Measurements from ENCODE around the gene CHSY1. TPM values are rescaled to one million over a fixed set of nuclear protein-coding genes. Genes with fewer than 3 reads are reported as not detected.

The CHSY1 gene
- total and polyA plus RNA-seq, 2 donors (not counting 1 experiment from before 2014, with no cell fraction given), result 4.7 to 20.3 TPM

DNA sequence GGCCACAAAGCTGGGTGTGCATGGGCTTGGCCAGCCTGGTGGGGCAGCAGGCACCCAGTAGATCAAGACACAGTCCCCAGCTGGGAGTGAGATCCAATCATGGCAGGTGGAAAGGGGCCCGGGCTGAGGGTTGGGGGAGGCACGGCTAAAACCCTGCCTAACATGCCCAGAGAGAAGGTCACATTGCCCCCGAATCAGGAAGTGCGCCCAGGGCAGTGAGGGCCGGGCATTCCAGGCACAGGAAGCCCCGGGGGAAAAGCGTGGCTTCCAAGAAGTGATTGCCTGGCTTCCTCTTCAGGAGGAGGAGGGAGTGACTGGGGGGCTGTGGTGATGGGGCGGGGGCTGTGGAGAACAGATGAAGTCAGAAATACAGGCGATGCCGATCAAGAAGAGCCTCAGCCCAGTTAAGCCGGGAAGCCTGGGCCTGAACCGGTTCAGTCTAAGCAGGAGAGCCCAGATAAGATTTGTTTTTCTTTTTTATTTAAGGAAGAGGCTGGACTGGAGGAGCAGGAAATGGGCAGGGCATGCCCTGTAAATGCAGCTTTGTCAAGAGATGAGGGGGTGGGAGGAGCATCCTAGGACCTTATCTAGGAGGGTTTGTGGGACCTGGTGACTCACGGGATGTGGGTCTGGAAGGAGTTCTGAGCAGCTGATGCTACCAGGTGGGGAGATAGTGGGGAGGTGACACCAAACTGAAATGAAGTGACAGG is 83.9 kb downstream of the CHSY1 start:
- peaks cover 3% of the 10 kb centered on the region for H3K9me3 Mint-ChIP-seq (ENCODE audit: insufficient read depth)
- peaks cover 0 to 32% (median 26%) of the 10 kb centered on the region in 3 donors for H3K9me3 ChIP-seq (ENCODE audit: control extremely low read depth in 1 of 3, control insufficient read depth in 2 of 3, insufficient read depth in 1 of 3, low read length in 2 of 3)
- H2AFZ ChIP-seq (ENCODE audit: insufficient read depth, low read depth, low read length, poor library complexity, severe bottlenecking), result peak overlapping the region; percentile 70
- H3K4me3 Mint-ChIP-seq, result peak overlapping the region; percentile 77
- ATAC-seq (ENCODE audit: low read depth), result peak; percentile 41
- H3K4me1 Mint-ChIP-seq, result peaks cover 13% of the 10 kb centered on the region
- no peak overlapping the region for H3K27ac ChIP-seq (ENCODE audit: low read length in 2 of 2)
- WGBS (ENCODE audit: insufficient coverage), result 7% methylated on average over 13 of the region's 13 CpGs
- no peaks in the 10 kb centered on the region for H3K27me3 ChIP-seq (replicated peaks in 1 of 4; ENCODE audit: control extremely low read depth in 1 of 4, control insufficient read depth in 3 of 4, insufficient read depth in 4 of 4, low read length in 3 of 4)
- H3K79me2 ChIP-seq (ENCODE audit: control insufficient read depth, insufficient read depth, low read length), result no peaks in the 10 kb centered on the region
- H3K9ac ChIP-seq (ENCODE audit: low read length), result peak overlapping the region; percentile 38
- DNase-seq, result peak; percentile 20
- H3K4me2 ChIP-seq (replicated peaks; ENCODE audit: low read depth, low read length, poor library complexity, severe bottlenecking), result peak overlapping the region; percentile 75
- POLR2A ChIA-PET, result no interaction called here
- H3K27ac Mint-ChIP-seq, result peak overlapping the region; percentile 32
- intact Hi-C loops (cut with micrococcal nuclease), result no loop called here
- H3K4me1 ChIP-seq (ENCODE audit: control insufficient read depth in 2 of 2, insufficient read depth in 2 of 2, low read length in 2 of 2), result peaks cover 14 to 17% of the 10 kb centered on the region in 2 donors
- peak overlapping the region in 4 of 5 experiments; percentile 16 to 50 (median 30) for H3K4me3 ChIP-seq (ENCODE audit: control extremely low read depth in 1 of 5, extremely low read depth in 1 of 5, insufficient read depth in 1 of 5, low read depth in 2 of 5, low read length in 4 of 5)
- H3K27me3 Mint-ChIP-seq, result no peaks in the 10 kb centered on the region
- no peak for TF ChIP-seq EZH2 (IDR thresholded peaks at IDR 0.05; ENCODE audit: borderline replicate concordance, insufficient read depth, low read depth, low read length, poor library complexity, severe bottlenecking)
- TF ChIP-seq, protein P1, sequence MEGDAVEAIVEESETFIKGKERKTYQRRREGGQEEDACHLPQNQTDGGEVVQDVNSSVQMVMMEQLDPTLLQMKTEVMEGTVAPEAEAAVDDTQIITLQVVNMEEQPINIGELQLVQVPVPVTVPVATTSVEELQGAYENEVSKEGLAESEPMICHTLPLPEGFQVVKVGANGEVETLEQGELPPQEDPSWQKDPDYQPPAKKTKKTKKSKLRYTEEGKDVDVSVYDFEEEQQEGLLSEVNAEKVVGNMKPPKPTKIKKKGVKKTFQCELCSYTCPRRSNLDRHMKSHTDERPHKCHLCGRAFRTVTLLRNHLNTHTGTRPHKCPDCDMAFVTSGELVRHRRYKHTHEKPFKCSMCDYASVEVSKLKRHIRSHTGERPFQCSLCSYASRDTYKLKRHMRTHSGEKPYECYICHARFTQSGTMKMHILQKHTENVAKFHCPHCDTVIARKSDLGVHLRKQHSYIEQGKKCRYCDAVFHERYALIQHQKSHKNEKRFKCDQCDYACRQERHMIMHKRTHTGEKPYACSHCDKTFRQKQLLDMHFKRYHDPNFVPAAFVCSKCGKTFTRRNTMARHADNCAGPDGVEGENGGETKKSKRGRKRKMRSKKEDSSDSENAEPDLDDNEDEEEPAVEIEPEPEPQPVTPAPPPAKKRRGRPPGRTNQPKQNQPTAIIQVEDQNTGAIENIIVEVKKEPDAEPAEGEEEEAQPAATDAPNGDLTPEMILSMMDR (IDR thresholded peaks at IDR 0.05), result no peak
- CTCF ChIA-PET, result interaction anchor here (1.6 kb wide), 1 partner anchor 13 kb away, joined by 3 read pairs; no protein-coding TSS in a partner anchor
- H3K36me3 ChIP-seq (replicated peaks in 1 of 2; ENCODE audit: control extremely low read depth in 1 of 2, control insufficient read depth in 1 of 2, extremely low read depth in 1 of 2, insufficient read depth in 2 of 2, low read length in 1 of 2), result no peaks in the 10 kb centered on the region
- H4K20me1 ChIP-seq (ENCODE audit: control insufficient read depth, insufficient read depth, low read length, poor library complexity, severe bottlenecking), result no peaks in the 10 kb centered on the region

DNA sequence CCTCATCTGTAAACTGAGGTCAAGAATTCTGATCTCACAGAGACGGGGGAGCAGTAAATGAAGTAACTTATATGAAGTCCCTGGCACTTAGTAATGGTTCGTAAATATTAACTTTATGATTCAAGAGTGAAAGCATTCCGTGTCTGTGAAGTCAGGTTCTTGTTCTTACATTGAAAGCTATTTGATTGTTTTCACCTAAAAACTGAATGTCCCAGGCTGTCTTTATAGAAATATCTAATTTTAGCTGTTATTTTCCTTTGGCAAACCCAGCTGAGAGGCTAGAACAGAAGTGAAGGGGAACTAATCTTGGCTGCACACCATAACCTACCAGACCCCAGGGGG is 84.5 kb downstream of the CHSY1 start:
- no peak overlapping the region for H3K27ac Mint-ChIP-seq
- peak overlapping the region; percentile 77 for H3K4me3 Mint-ChIP-seq
- peak overlapping the region; percentile 70 for H2AFZ ChIP-seq (ENCODE audit: insufficient read depth, low read depth, low read length, poor library complexity, severe bottlenecking)
- H3K27ac ChIP-seq (ENCODE audit: low read length in 2 of 2), result no peak overlapping the region
- 60% methylated on average over 1 of the region's 3 CpGs for WGBS (ENCODE audit: insufficient coverage)
- H3K36me3 ChIP-seq (replicated peaks in 1 of 2; ENCODE audit: control extremely low read depth in 1 of 2, control insufficient read depth in 1 of 2, extremely low read depth in 1 of 2, insufficient read depth in 2 of 2, low read length in 1 of 2), result no peaks in the 10 kb centered on the region
- POLR2A ChIA-PET, result no interaction called here
- peaks cover 14 to 17% of the 10 kb centered on the region in 2 donors for H3K4me1 ChIP-seq (ENCODE audit: control insufficient read depth in 2 of 2, insufficient read depth in 2 of 2, low read length in 2 of 2)
- H3K27me3 ChIP-seq (replicated peaks in 1 of 4; ENCODE audit: control extremely low read depth in 1 of 4, control insufficient read depth in 3 of 4, insufficient read depth in 4 of 4, low read length in 3 of 4), result no peaks in the 10 kb centered on the region
- no peaks in the 10 kb centered on the region for H3K79me2 ChIP-seq (ENCODE audit: control insufficient read depth, insufficient read depth, low read length)
- DNase-seq, result no peak
- ATAC-seq (ENCODE audit: low read depth), result no peak
- H3K4me1 Mint-ChIP-seq, result peaks cover 13% of the 10 kb centered on the region
- H3K27me3 Mint-ChIP-seq, result no peaks in the 10 kb centered on the region
- H3K9ac ChIP-seq (ENCODE audit: low read length), result peak overlapping the region; percentile 38
- H4K20me1 ChIP-seq (ENCODE audit: control insufficient read depth, insufficient read depth, low read length, poor library complexity, severe bottlenecking), result no peaks in the 10 kb centered on the region
- H3K4me2 ChIP-seq (replicated peaks; ENCODE audit: low read depth, low read length, poor library complexity, severe bottlenecking), result peak overlapping the region; percentile 75
- peaks cover 0 to 34% (median 26%) of the 10 kb centered on the region in 3 donors for H3K9me3 ChIP-seq (ENCODE audit: control extremely low read depth in 1 of 3, control insufficient read depth in 2 of 3, insufficient read depth in 1 of 3, low read length in 2 of 3)
- no peak for TF ChIP-seq EZH2 (IDR thresholded peaks at IDR 0.05; ENCODE audit: borderline replicate concordance, insufficient read depth, low read depth, low read length, poor library complexity, severe bottlenecking)
- TF ChIP-seq, protein P1 (IDR thresholded peaks at IDR 0.05), result no peak
- H3K4me3 ChIP-seq (ENCODE audit: control extremely low read depth in 1 of 5, extremely low read depth in 1 of 5, insufficient read depth in 1 of 5, low read depth in 2 of 5, low read length in 4 of 5), result peak overlapping the region in 3 of 5 experiments; percentile 16 to 50 (median 16)
- H3K9me3 Mint-ChIP-seq (ENCODE audit: insufficient read depth), result peaks cover 3% of the 10 kb centered on the region
- CTCF ChIA-PET, result interaction anchor here (1.6 to 2.5 kb wide), 2 partner anchors 12 to 14 kb away, joined by 3 to 8 read pairs; no protein-coding TSS in a partner anchor
- intact Hi-C loops (cut with micrococcal nuclease), result no loop called here
